GM19468 (cell line): ENCODE results near the gene SCARB2.
A peak's percentile ranks its signal among the peaks of the same experiment; 100 is the strongest.

ENCODE experiments used
- ATAC-seq: cut with Tn5 transposase; IDR thresholded peaks from one replicate; pipeline ENCODE4 v1.9.1; 2021; ENCODE audit warnings: mild to moderate bottlenecking, moderate library complexity, moderate number of reproducible peaks; ENCODE audit not compliant: unreplicated experiment; ENCODE audit errors: extremely low read depth

The SCARB2 gene

DNA sequence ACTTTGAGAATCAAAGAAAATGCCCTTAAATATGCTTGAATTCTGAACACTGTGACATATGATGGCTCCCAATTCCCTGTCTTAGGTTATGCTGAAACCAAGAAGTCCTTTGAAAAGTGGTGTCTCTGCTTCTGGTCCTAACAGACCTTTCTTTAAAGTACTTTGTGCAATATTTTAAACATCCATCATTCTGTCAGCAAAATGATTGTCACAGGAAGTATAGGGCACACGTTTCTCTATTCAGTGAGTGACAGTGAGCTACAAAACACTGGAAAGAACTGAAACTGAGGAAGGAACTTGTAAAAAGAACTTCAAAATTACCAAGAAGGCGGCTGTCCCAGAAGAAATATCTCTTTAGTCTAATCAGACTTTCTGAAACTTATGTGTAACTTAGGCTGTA is 53.3 kb downstream of the SCARB2 start:
- no peak for ATAC-seq

DNA sequence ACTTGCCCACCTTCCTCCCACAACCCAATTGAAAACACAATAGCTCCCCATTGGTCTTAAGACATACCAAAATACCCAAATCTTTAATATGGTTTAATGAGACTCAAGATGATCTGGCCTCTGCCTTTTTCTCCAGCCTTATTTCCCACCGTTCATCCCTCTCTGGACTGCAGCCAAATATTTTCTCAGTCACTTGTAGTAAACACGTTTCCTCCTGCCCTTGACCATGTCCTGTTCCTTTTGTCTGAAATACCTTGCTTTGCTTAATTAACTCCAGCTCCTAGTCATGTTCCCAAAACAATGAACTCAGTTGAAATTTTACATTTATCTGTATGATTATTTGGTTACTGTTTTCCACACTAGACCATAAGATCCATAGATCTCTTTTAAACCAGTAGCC is 57.0 kb downstream of the SCARB2 start:
- no peak for ATAC-seq

DNA sequence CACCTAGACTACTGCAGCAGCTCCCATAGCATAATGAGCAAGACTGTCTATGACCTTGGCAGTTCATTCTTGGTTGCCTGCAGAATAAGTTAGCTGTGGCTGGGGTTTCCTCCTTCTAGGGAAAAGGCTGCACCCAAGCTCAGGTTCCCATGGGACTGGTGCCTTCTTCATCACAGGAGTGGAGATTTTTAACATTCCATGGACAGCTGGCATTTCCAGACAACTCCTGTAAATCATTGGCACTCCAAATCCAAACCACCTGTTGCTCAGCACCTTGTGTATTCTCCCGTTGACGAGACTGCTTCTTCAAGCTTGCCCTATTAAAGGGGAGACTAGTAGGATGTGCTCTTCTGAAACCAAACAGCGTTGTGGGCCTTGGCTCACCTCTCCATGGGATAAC is 57.6 kb downstream of the SCARB2 start:
- ATAC-seq = no peak

DNA sequence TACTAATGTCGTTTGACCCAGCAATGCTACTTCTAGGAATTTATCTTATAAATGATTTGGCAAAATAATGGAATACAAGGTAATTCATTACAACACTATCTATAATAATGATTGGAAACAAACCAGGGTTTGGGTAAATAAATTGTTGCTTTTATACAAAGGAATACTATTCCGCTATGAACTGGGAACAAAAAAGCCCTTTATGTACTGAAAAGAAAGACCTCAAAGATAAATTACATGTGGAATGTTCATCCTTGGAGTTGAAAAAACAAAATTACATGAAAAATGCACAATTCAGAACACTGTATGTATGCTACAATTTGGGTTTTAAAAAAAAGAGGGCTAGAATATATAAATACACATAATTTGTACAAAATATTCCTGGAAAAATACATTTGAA is 60.3 kb downstream of the SCARB2 start:
- no peak for ATAC-seq

DNA sequence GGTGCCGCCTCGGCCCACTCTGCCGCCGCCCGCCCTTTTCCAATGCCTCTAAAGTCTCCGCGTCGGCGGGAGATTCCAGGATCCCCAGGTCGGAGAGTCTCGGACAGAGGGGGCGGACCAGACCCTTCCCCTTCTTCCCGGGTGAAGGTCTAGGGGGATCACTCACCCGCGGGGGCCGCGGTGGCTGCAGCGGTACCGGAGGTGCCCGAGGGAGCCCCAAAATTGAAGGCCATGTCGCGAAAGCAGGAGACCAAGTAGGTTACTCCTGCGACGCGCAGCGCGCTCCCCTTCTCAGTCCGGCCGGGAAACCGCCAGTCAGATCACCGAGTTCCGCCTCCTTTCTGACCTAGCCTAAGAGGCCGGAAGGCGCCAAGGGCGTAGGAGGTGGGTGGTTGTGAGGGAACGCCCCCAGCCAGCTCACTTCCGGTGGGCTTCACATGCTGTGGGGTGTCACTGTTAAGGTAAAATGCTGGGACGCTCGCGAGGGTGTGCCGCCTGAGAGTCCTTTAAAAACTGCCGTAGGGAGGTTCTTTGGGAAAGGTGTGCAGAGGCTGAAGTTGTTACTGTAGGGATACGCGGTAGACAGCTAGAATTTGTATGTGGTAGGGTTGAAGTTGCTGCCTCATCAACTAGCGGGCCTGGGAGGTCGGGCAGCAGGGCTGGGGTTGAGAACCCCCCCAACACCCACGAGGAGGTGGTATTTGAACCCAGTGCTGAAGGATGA is 65.3 kb downstream of the SCARB2 start, which contains the start of gene NUP54:
TSS of gene NUP54 (minus strand) at position 256 of the 724 bp plus-strand sequence. CDS start at position 233, 23 bp downstream.
- peak; percentile 99 for ATAC-seq

DNA sequence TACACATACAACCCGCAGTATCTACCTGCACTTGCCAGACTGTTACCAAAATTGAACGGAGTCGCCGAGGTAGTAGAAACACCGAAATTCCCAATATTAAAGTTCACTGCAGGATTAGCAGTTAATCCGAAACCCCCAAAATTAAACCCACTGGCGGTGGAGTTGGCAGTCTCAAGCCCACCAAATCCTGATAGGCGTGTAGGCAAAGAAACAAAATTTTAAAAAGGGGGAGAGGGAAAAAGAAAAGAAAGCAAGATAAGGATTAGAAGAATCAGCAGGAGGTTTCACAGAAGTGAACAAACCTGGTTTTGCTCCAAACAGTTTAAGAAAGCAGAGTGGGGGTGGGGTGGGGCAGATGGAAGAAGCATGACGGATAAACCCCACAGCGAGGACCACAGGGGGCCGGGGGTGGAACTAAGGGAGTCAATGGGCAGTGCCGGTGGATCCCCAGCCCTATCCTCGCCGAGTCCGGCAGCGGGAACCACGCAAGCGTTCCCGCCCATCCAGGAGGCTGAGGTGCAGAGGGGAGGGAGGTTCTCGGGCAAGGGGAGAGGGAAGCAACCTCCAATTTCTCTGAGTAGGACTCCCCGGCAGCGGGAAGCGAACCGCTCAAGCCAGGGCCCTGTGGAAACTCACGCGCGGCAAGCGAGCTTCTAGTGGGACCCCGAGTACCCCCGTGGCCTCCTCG is 66.0 kb downstream of the SCARB2 start:
- ATAC-seq = no peak

DNA sequence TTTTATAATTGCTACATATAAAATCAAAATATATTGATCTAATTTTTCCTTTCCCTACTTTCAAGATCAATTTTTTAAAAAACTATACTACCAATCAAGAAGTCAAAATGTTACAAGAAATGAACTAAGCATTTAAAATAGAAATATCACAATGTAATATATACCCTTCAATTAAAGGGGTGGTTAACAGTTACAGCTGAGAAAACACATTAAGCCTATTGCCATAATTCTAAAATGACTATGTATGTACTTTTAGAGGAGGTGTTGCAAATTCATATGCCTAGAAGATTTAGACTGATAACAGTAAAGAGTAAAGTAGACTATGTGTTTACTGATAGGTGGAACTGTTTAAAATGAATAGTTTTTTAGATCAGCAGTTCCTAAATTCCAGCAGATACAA is 69.1 kb downstream of the SCARB2 start:
- ATAC-seq = no peak

DNA sequence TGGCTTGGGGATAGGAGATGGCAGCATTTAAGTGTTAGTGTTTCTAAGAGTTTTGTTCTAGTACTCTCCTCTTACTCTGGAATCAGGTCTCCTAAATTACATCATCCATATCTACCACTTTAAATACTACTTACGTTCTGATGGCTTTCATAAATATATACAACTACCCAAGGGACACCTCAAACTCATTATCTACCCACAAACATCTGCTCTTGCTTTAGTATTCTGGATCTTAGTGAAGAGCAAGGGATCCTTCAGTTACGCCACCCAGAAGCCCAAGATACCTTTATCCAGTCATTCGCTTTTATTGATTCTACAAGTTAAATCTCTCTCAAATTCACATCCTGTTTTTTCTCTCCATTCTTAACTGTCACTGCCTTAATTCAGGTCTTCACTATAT is 72.4 kb downstream of the SCARB2 start:
- ATAC-seq = no peak

DNA sequence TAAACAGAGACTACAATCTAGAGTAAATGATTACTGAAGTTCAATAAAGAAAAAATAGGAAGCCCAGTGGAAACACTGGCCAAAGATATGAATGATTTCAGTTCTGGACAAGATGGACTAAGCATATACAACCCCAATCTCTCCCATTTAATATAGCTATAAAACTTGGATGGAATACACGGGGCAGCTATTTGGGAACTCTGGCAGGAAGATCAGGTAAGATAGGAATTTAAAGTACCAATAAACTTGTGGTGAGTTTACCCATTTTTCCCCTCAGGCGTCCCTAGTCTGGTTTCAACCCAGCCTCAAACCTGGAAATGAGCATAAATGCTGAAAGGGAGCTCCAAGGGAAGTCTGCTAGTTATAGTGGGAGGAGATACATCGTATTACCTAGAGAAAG is 85.9 kb downstream of the SCARB2 start:
- ATAC-seq = no peak

DNA sequence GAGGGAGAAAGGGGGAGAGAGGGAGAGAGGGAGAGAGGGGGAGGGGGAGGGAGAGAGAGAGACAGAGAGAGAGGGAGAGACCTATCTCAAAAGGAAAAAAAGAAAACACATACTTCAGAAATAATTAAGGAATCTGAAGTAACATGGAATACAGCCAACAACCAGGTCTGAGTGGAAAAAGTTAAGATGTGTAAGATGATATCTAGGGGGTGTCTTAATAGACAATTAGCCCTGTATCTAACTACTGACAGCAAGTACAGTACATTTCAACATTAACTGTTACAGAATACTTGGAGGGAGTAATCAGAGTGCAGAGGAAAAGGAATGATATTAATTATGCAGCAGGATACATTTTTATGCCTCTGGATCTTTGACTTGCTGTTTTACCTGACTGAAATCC is 87.8 kb downstream of the SCARB2 start:
- no peak for ATAC-seq

DNA sequence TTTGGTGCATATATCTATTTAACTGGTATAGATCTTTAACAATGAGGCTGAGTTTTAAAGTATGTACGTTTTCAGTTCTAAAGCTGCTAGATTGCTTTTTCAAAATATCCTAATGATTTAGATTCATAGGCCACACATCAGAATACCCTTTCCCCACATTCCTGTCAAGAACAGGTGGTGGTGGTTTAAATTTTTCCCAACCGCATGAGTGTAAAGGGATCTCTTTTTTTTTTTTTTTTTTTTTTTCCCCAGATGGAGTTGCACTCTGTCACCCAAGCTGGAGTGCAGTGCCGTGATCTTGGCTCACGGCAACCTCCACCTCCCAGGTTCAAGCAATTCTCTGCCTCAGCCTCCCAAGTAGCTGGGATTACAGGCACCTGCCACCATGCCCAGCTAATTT is 93.4 kb downstream of the SCARB2 start:
- ATAC-seq = no peak

DNA sequence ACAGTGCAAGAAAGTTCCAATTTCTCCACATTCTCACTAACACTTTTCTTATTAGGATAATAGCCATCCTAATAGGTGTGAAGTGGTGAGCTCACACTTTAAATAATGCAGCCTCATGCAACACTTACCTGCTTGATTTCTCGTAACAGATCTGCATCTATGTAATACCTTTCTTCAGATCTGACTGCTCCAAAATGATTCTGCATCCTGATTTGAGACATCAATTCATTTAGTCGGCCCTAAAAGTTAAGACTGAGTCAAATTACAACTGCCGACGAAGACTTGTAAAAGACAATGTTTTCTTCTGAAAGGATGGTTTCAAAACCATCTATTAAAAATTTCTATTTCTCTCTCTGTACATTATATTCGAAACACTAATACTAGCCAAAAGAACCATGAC is 96.1 kb downstream of the SCARB2 start:
- no peak for ATAC-seq

DNA sequence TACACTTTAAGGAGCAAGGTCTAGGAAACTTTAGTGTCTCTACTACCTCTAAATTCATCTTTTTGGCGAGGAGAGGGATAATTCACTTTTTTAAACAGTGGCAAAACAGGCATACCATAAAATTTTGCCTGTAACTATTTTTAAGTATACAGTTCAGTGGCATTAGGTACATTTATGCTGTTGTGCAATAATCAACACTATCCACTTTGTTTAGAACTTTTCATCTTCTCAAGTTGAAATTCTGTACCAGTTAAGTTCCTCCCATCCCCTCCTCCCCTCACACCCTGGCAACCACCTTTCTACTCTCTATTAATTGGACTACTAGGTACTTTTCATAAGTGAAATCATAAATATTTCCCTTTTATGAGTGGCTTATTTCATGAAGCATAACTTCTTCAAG is 96.8 kb downstream of the SCARB2 start:
- ATAC-seq = no peak
